NT2/D1 (cell line): ENCODE results near the gene RASAL1.

Source experiments
- YY1 ChIP-seq: IDR thresholded peaks from 2 replicates; pipeline ENCODE4 v1.6.1; 2011; ENCODE audit not compliant: insufficient read length, insufficient read depth
- ZNF274 ChIP-seq: IDR thresholded peaks from 2 replicates; pipeline ENCODE4 v1.6.1; 2011; ENCODE audit warnings: mild to moderate bottlenecking, low read depth, low read length

- TF ChIP-seq YY1 (no peak), ZNF274 (no peak)
Measured at GRCh38 chr12:113116875-113117274, 18.7 kb downstream of the RASAL1 start.
